SHP77 (cell line): ENCODE measurements around the gene RNF223.
A peak's percentile ranks its signal among the peaks of the same experiment; 100 is the strongest.
"Not testable (repeated sequence)": the region's sequence is repeated elsewhere in the genome, so short reads cannot be mapped to it uniquely, and the experiment has no call there.

Source experiments
- DNase-seq, 2 experiments: peaks; one replicate each; lab custom pipeline; 2025; lab: John Stamatoyannopoulos, UW

Gene RNF223

DNA sequence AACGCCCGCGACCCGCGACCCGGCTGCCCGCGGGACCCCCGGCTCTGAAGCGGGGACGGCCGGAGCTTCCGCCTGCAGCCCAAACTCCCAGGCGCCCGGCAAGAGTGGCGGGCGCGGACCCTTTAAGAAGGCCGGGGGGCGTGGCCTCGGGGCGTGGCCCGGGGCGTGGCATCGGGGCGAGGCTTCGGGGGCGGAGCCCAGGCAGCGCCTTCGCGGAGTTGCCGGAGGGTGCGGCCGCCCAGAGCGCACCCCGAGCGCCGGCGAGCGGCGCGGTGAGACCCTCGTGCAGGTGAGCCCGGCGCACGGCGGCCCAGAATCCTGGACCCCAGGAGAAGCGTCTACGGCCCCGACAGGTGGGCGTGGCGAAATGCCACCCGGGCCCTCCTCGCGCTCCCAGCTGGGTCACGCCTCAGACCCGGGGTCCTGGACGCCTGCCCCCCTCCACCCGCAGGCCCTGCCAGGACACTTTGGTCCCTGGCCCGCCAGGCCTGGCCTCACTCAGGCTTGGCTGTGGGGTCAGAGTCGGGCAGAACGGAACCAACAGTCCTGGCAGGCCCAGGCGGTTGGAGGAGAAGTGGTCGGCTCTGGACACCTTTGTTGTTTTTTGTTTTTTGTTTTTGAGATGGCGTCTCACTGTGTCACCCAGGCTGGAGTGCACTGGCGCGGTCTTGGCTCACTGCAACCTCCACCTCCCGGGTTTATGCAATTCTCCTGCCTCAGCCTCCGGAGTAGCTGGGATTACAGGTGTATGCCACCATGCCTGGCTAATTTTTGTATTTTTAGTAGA, 14.4 kb downstream of the RNF223 start:
- peak; percentile 40 to 54 for DNase-seq

DNA sequence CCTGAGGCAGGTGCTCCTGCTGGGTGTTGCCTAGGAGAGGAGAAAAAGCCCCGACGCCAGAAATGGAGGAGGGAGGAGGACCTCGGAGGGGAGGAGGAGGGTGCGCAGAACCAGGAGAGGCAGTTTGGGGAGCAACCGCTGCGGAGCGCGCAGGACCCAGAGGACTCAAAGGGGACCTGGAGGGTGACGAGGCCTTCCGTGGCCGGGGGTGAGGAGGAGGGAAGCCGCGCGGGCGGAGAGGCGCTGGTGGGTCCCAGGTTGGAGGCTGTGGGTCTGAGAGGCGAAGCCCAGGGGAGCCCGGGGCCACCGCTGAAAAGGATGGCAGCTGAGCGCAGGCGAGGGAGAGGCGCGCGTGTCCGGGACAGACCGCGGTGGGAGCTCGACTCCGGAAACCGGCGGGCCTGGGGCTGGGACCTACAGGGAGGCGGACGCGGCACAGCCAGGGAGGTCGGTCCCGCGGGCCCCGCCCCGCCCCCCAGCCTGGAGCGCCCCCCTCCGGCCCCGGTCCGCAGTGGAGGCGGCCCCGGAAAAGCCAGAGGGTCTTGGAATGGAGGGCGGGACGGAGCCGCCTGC, 15.1 kb downstream of the RNF223 start:
- peak; percentile 29 to 33 for DNase-seq

DNA sequence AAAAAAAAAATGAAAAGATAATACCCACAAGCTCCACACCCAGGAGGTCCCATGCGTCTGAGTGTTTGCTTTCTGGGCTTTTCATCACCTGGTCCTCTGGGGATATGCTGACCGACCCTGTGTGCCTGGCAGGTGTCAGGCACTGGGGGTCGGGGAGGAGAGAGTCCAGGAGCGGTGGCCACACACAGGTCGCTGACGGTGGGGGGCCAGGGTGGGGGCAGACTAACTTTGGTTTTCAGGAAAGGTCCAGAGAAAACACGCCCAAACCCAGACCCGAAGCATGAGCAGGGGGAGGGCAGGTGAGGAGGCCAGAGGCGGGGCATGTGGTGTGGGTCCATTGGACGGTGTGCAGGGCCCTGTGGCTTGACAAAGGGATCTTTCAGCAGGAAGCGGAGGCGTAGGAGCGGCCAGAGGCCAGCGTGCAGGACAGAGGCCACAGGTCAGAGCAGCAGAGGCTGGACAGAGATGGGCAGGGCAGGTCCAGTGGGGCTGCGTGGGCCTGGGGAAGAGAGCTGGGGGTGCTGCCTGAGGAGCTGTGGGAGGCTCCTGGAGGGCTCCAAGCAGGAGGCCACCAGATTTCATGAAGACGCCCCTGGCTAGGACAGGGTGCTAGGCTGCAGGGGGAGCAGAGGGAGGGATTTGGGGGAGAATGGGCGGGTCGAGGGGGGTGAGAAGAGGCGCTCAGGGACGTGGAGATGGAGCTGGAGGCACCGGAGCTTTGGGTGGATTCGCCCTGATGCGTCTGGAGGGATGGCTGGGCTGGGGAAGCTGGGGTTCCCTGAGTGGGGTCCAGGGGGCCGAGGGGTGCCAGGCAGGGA, 15.8 kb downstream of the RNF223 start:
- DNase-seq: no peak

DNA sequence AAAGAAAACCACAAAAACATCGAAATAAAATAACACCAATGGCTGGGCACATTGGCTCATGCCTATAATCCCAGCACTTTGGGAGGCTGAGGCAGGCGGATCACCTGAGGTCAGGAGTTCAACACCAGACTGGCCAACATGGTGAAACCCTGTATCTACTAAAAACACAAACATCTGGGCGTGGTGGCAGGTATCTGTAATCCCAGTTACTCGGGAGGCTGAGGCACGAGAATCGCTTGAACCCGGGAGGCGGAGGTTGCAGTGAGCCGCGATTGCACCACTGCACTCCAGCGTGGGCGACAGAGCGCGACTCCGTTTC, 16.4 kb downstream of the RNF223 start:
- DNase-seq: not testable (repeated sequence)

DNA sequence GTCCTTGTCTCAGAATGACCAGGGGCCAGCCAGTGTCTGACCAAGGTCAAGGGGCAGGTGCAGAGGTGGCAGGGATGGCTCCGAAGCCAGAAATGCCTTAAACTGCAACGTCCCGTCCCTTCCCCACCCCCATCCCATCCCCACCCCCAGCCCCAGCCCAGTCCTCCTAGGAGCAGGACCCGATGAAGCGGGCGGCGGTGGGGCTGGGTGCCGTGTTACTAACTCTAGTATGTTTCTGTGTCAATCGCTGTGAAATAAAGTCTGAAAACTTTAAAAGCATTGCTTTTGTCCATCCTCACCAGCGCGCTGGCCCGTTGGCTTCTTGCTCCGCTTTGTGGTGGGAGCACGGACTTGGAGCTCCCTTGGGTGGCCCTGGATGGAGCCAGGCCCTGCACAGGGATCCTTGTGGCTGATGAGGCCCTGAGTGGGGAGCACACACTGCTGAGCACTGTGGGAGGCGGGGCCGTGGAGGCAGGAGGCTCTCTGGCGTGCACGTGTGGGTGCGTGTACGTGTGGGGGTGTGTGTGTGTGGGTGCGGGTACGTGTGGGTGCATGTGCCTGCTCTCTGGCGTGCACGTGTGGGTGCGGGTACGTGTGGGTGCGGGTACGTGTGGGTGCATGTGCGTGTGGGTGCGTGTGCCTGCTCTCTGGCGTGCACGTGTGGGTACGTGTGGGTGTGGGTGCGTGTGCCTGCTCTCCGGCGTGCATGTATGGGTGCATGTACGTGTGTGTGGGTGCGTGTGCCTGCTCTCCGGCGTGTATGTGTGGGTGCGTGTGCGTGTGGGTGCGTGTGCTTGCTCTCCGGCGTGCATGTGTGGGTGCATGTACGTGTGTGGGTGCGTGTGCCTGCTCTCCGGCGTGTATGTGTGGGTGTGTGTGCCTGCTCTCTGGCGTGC, 18.0 kb downstream of the RNF223 start:
- DNase-seq: no peak

DNA sequence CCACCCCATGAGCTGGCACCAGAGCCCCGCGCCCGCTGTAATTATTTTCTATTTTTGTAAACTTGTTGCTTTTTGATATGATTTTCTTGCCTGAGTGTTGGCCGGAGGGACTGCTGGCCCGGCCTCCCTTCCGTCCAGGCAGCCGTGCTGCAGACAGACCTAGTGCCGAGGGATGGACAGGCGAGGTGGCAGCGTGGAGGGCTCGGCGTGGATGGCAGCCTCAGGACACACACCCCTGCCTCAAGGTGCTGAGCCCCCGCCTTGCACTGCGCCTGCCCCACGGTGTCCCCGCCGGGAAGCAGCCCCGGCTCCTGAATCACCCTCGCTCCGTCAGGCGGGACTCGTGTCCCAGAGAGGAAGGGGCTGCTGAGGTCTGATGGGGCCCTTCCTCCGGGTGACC, 19.1 kb downstream of the RNF223 start:
- no peak for DNase-seq

DNA sequence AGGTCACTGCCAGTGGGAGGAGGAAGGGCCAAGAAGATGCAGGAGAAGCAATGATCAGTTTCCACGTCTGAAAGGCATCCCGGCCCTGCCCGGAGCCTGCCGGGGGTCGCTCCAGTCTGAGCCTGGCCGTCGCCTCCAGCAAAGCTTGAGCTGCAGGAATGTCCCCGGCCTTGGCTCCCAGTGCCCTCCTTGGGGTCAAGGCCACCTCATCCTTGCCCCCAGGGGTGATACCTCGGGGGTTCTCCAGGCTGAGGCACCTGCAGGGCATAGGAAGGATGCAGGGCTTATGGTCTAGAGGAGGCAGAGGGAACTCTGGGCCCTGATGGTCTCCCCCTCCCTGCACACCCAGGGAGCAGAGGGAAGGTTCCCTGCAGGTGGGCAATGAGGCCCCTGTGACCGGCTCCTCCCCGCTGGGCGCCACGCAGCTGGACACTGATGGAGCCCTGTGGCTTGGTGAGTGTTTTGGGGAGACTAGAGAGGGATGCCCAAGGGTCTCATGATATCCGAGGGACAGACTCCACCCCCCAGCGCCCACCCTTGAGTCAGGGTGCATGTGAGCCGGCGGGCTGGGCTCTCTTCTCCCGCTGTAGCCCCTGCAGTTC, 19.9 kb downstream of the RNF223 start:
- no peak for DNase-seq

DNA sequence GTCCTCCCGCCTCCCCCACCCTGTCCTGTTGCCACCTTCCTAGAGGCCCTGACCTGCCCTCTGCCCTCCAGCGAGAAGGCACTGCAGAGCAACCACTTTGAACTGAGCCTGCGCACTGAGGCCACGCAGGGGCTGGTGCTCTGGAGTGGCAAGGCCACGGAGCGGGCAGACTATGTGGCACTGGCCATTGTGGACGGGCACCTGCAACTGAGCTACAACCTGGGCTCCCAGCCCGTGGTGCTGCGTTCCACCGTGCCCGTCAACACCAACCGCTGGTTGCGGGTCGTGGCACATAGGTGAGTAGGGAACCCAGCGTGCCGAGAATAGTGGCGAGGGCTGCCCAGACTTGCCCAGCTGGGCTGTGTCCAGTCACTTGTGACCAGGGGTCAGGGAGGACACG, 20.4 kb downstream of the RNF223 start:
- DNase-seq: no peak

DNA sequence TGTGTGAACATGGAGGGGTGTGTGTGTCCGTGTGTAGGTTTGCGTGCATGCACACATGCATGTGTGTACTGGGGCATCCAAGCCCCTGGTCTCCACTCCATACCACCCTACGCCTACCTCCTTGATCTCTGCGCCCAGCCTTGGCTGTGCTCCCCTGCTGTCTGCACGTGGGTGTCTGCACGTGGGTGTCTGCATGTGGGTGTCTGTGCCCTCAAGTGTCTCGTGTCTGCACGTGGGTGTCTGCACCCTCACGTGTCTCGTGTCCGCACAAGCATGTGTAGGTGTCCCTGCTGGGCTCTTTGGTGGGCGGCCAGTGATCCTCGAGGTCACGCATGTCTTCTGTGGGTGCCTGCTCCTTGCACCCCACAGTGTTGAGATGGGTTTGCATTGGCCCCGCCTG, 21.1 kb downstream of the RNF223 start:
- no peak for DNase-seq

DNA sequence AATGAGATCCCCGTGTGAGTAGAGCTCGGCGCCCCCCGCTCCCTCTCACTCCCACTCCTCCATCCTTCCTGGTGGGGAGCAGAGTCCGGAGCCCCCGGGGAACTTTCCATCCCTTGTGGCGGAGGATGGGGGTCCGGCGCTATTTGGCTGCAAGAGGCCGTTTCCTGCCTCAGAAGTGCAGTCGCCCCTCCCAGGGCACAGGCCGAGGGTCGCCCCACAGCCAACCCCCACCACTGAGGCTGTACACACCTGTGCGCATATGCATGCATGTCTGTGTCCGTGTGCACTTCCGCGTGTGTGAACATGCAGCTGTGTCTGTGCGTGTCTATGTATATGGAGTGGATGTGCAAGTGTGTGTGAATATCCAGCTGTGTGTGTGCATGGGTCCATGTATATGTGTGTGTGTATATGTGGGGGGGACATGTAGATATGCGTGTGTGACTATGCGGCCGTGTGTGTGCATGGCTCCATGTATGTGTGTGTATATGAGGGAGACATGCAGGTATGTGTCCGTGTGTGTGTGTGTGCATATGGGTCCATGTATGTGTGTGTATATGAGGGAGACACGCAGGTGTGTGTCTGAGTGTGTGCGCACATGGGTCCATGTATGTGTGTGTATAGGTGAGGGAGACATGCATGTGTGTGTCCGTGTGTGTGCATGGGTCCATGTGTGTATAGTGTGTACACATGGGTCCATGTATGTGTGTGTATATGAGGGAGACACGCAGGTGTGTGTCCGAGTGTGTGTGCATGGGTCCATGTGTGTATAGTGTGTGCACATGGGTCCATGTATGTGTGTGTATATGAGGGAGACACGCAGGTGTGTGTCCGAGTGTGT, 21.9 kb downstream of the RNF223 start:
- no peak for DNase-seq

DNA sequence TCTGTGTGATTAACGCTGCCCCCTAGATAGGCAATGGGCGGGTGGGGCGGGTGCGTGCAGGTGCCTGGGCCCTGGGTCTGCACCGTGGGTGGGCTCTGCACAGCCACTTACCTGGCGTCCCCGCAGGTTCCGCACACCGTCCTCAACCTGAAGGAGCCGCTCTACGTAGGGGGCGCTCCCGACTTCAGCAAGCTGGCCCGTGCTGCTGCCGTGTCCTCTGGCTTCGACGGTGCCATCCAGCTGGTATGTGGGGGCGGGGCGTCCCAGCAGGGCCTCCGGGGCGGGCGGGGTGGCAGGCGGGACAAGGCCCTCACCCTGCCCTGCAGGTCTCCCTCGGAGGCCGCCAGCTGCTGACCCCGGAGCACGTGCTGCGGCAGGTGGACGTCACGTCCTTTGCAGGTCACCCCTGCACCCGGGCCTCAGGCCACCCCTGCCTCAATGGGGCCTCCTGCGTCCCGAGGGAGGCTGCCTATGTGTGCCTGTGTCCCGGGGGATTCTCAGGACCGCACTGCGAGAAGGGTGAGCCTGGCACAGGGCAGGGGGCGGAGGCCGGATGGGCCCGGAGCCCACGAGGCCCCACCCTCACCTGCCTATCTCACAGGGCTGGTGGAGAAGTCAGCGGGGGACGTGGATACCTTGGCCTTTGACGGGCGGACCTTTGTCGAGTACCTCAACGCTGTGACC, 22.8 kb downstream of the RNF223 start:
- DNase-seq: no peak

DNA sequence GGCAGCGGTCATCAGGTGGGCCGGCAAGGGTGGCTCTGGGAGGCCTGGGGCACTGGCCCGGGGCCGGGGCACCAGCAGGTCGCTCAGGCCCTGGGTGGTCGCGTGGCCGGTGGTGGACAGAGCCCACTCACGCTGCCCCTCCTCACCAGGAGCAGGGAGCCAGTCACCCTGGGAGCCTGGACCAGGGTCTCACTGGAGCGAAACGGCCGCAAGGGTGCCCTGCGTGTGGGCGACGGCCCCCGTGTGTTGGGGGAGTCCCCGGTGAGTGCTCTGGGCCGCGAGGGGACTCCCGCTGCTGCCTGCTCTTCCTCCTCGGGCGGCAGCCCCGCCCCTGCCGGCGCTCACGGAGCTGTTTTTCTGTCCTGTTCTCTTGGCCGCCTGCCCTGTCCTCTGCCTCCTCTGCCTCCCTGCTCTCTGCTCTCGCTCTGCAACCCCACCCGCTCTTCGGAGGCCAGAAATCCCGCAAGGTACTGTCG, 23.5 kb downstream of the RNF223 start:
- DNase-seq: no peak

DNA sequence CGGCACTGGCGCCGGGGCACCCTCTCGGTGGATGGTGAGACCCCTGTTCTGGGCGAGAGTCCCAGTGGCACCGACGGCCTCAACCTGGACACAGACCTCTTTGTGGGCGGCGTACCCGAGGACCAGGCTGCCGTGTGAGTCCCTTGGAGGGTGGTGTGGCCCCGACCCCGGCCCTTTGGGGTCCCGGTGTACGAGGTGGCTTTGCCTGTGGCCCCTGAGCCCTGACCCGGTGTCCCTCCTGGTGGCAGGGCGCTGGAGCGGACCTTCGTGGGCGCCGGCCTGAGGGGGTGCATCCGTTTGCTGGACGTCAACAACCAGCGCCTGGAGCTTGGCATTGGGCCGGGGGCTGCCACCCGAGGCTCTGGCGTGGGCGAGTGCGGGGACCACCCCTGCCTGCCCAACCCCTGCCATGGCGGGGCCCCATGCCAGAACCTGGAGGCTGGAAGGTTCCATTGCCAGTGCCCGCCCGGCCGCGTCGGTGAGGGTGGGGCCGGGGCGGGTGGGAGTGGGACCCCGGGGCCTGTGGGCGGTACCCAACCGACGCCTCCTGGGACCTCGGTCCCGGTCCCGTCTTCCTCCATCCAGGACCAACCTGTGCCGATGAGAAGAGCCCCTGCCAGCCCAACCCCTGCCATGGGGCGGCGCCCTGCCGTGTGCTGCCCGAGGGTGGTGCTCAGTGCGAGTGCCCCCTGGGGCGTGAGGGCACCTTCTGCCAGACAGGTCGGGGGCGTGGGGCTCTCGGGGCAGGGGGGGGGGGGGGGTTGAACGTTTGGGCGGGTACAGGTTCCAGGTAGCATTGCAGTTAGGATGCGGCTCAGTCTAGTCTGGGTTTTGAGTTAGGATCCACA, 24.6 kb downstream of the RNF223 start:
- no peak for DNase-seq

DNA sequence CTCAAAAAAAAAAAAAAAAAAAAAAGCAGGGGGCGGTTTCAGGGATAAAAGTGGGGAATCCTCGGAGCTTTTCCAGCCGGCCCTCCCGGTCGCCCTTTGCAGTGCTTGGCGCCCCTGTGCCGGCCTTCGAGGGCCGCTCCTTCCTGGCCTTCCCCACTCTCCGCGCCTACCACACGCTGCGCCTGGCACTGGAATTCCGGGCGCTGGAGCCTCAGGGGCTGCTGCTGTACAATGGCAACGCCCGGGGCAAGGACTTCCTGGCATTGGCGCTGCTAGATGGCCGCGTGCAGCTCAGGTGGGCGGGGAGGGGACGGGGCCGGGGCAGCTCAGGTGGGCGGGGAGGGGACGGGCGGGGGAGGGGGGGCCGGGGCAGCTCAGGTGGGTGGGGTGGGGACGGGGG, 25.3 kb downstream of the RNF223 start:
- DNase-seq: no peak

DNA sequence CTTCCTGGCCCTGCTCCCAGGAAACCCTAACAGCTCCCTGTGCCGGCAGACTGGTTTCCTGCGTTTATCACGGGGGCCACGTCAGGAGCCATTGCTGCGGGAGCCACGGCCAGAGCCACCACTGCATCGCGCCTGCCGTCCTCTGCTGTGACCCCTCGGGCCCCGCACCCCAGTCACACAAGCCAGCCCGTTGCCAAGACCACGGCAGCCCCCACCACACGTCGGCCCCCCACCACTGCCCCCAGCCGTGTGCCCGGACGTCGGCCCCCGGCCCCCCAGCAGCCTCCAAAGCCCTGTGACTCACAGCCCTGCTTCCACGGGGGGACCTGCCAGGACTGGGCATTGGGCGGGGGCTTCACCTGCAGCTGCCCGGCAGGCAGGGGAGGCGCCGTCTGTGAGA, 26.1 kb downstream of the RNF223 start:
- no peak for DNase-seq

DNA sequence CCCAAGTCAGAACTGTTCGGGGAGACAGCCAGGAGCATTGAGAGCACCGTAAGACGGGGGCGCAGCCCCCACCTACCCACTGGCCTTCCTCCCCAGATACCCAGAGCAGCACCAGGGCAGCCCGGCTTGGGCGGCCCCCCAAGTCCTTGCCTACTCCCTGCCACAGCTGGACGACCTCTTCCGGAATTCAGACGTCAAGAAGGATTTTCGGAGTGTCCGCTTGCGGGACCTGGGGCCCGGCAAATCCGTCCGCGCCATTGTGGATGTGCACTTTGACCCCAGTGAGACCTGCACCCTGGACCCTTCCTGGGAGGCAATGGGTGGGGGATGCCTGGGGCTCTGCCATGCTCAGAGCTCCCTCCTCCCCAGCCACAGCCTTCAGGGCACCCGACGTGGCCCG, 26.7 kb downstream of the RNF223 start:
- no peak for DNase-seq

DNA sequence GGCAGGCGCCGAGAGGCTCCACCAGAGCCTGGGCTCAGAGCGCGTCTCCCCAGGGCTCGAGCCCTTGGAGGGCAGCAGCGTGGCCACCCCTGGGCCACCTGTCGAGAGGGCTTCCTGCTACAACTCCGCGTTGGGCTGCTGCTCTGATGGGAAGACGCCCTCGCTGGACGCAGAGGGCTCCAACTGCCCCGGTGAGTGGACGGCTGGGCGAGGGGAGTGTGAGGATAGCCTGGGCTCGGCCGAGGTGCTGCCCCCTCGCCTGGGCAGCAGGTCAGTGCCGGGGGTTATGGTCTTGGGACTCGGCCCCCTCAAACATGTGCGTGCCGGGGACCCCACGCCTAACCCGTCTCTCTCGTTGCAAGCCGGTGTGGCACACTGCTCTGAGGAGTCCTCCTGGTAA, 27.3 kb downstream of the RNF223 start:
- no peak for DNase-seq

DNA sequence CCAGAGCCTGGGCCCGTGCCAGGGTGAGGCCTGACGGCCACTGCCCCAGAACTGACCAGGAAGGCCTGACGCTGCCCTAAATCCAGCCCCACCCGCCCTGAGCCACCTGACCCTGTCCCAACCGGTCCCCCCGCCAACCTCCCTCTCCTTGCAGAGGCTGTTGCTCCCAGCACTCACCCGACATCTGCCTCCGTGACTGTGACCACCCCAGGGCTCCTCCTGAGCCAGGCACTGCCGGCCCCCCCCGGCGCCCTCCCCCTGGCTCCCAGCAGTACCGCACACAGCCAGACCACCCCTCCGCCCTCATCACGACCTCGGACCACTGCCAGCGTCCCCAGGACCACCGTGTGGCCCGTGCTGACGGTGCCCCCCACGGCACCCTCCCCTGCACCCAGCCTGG, 27.9 kb downstream of the RNF223 start:
- no peak for DNase-seq

DNA sequence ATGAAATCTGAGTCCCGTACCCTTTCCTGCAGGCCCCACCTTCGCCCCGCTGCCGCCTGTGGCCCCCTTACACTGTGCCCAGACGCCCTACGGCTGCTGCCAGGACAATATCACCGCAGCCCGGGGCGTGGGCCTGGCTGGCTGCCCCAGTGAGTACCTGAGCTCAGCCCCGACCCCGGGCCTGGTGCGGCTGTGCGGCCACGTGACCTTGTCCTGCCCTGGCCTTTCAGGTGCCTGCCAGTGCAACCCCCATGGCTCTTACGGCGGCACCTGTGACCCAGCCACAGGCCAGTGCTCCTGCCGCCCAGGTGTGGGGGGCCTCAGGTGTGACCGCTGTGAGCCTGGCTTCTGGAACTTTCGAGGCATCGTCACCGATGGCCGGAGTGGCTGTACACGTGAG, 29.0 kb downstream of the RNF223 start:
- DNase-seq: no peak
